Stimulated activated CD8-positive, alpha-beta memory T cell treated with anti-CD3 and anti-CD28 coated beads, Interleukin-12 subunit alpha, Interleukin-12 subunit beta, amount 100 ng/mL, for 24 hours (primary cell): Measurements from ENCODE around the gene ARL17B.
A peak's percentile ranks its signal among the peaks of the same experiment; 100 is the strongest.
"Not testable (repeated sequence)": the region's sequence is repeated elsewhere in the genome, so short reads cannot be mapped to it uniquely, and the experiment has no call there.

ENCODE experiments used
- DNase-seq: peaks from one replicate; pipeline ENCODE4 v3.0.0-alpha.2; 2020; ENCODE audit errors: extremely low read depth

The ARL17B gene

GRCh38 chr17:46290906-46291546 is 70.5 kb downstream of the ARL17B start:
- DNase-seq, result not testable (repeated sequence)

- DNase-seq, result not testable (repeated sequence)
Measured at GRCh38 chr17:46287587-46287986, 74.0 kb downstream of the ARL17B start.

- DNase-seq, result not testable (repeated sequence)
Measured at GRCh38 chr17:46286764-46287221, 74.8 kb downstream of the ARL17B start.

- DNase-seq, result not testable (repeated sequence)
Measured at GRCh38 chr17:46285500-46285899, 76.1 kb downstream of the ARL17B start.

- not testable (repeated sequence) for DNase-seq
Measured at GRCh38 chr17:46284467-46284866, 77.1 kb downstream of the ARL17B start.

- not testable (repeated sequence) for DNase-seq
Measured at GRCh38 chr17:46282635-46283034, 78.9 kb downstream of the ARL17B start.

- not testable (repeated sequence) for DNase-seq
Measured at GRCh38 chr17:46281336-46281735, 80.2 kb downstream of the ARL17B start.

- DNase-seq, result not testable (repeated sequence)
Measured at GRCh38 chr17:46276728-46277479, 84.7 kb downstream of the ARL17B start.

- no peak for DNase-seq
Measured at GRCh38 chr17:46274238-46274637, 87.3 kb downstream of the ARL17B start.

GRCh38 chr17:46273541-46274236 is 87.9 kb downstream of the ARL17B start:
- no peak for DNase-seq

GRCh38 chr17:46270032-46270431 is 91.5 kb downstream of the ARL17B start:
- DNase-seq, result no peak

GRCh38 chr17:46266656-46267544 is 94.7 kb downstream of the ARL17B start:
- DNase-seq, result peak; percentile 63

GRCh38 chr17:46266063-46266655 is 95.4 kb downstream of the ARL17B start:
- not testable (repeated sequence) for DNase-seq

- no peak for DNase-seq
Measured at GRCh38 chr17:46264456-46265198, 96.9 kb downstream of the ARL17B start.

- DNase-seq, result no peak
Measured at GRCh38 chr17:46262271-46262670, 99.3 kb downstream of the ARL17B start.

GRCh38 chr17:46259845-46260661 is 101.5 kb downstream of the ARL17B start:
- DNase-seq, result not testable (repeated sequence)

GRCh38 chr17:46256369-46256768 is 105.2 kb downstream of the ARL17B start:
- not testable (repeated sequence) for DNase-seq

- DNase-seq, result not testable (repeated sequence)
Measured at GRCh38 chr17:46254215-46254614, 107.4 kb downstream of the ARL17B start.

GRCh38 chr17:46253722-46254121 is 107.8 kb downstream of the ARL17B start:
- peak; percentile 60 for DNase-seq
